Esophagus squamous epithelium (tissue), 5 donors: ENCODE measurements around the gene VSX2. TPM values are rescaled to one million over a fixed set of nuclear protein-coding genes. Genes with fewer than 3 reads are reported as not detected.

Experiments used
- DNase-seq: peaks from one replicate; lab custom pipeline; 2025; lab: John Stamatoyannopoulos, UW
- H3K27ac ChIP-seq, 4 donors: fragments of 200-600 bp; sonication (generic); one replicate each; pipeline ENCODE4 v1.5.1; 2016 to 2019; ENCODE audit warnings: mild to moderate bottlenecking in 1 of 4
- H3K27me3 ChIP-seq, 4 donors: fragments of 200-600 bp; sonication (generic); 1 replicate in 3 of 4; 2 replicates in 1 of 4; pipeline versions ENCODE4 v1.5.1 to v1.6.0; 2017 to 2021; ENCODE audit warnings: antibody characterized with exemption in 1 of 4
- H3K36me3 ChIP-seq, 3 donors: fragments of 200-600 bp; sonication (generic); one replicate each; pipeline ENCODE4 v1.5.1; 2016 to 2019
- H3K4me1 ChIP-seq, 3 donors: fragments of 200-600 bp; sonication (generic); one replicate each; pipeline ENCODE4 v1.5.1; 2017 to 2019
- H3K4me3 ChIP-seq, 4 donors: fragments of 200-600 bp; sonication (generic); 1 replicate in 3 of 4; 2 replicates in 1 of 4; pipeline ENCODE4 v1.5.1; 2016 to 2019; ENCODE audit warnings: mild to moderate bottlenecking in 2 of 4, moderate library complexity in 1 of 4
- H3K9me3 ChIP-seq, 3 donors: fragments of 200-600 bp; sonication (generic); one replicate each; pipeline ENCODE4 v1.5.1; 2016 to 2019
- CTCF ChIP-seq, 6 experiments: fragments of 450-650 bp in 4 of 6; fragments of 200-600 bp in 2 of 6; sonication (generic) in 2 of 6; IDR thresholded peaks; one replicate each; pipeline ENCODE4 v1.5.1; 2016 to 2019; ENCODE audit warnings: antibody characterized with exemption in 6 of 6, mild to moderate bottlenecking in 4 of 6, moderate library complexity in 4 of 6
- POLR2A ChIP-seq, 4 donors: fragments of 450-650 bp; IDR thresholded peaks; one replicate each; pipeline ENCODE4 v1.6.1; 2017; ENCODE audit warnings: antibody characterized with exemption in 4 of 4, mild to moderate bottlenecking in 4 of 4, moderate library complexity in 3 of 4
- WGBS, 2 donors: methylation state at CpG; one replicate each; pipeline ENCODE4 v1.1.5; 2018; 5-methylcytosine and 5-hydroxymethylcytosine counted together
- intact Hi-C: fragments of 100-400 bp; cut with DNase I; formaldehyde crosslinking; loops from one replicate; pipeline ENCODE4 v1.15.0; 2022
- small RNA-seq, 4 donors: library from RNA; depleted of rRNA; stranded (forward); fragments of <200 nt; gene quantifications; one replicate each; pipeline ENCODE3, GENCODE V24; 2016
- total RNA-seq, 4 donors: library from RNA; depleted of rRNA; stranded (reverse); fragments of >200 nt; gene quantifications; one replicate each; pipeline ENCODE4 v1.1.0, GENCODE V29; 2016
- donor health status: DM: yes; HTN: yes; CAD: no.

Gene VSX2
- total RNA-seq, 4 donors from 2014 or later, result not detected

- peak within 1 kb of the TSS; percentile 84 to 94 (median 88) for H3K27ac ChIP-seq
- DNase-seq, result peak; percentile 82
- peak in 2 of 4 donors; percentile 62 to 63 for TF ChIP-seq POLR2A (IDR thresholded peaks at IDR 0.05)
- peak in 3 of 6 experiments; percentile 5 to 68 (median 60) for TF ChIP-seq CTCF (IDR thresholded peaks at IDR 0.05)
Observed at GRCh38 chr14:74302634-74303569, 63.7 kb downstream of the VSX2 start, which contains the start of gene ABCD4. Gene ABCD4 (minus strand): TSS chr14:74302934. CDS start chr14:74302912, 22 bp downstream.

DNA sequence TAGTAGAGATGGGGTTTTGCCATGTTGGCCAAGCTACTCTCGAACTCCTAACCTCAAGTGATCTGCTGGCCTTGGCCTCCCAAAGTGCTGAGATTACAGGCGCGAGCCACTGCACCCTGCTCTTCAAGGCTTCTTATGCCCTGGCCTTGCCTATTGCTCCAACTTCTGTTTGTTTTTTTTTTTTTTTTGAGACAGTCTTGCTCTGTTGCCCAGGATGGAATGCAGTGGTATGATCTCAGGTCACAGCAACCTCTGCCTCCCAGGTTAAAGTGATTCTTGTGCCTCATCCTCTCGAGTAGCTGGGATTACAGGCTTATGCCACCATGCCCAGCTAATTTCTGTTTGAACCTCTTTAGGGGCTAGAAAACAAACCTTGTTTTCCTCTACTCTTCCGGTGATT is 69.4 kb downstream of the VSX2 start:
- Histone ChIP-seq H3K4me3 (no peak overlapping the region), H3K27me3 (no peaks in the 10 kb centered on the region), H3K4me1 (peaks cover 0 to 3% (median 0%) of the 10 kb centered on the region in 3 donors), H3K9me3 (no peaks in the 10 kb centered on the region), H3K27ac (no peak overlapping the region), H3K36me3 (no peaks in the 10 kb centered on the region)
- 62 to 82% methylated on average over 4 to 5 of the region's 5 CpGs for WGBS, 2 donors
- DNase-seq, result no peak
- intact Hi-C loops, result no loop called here
- TF ChIP-seq CTCF (IDR thresholded peaks at IDR 0.05), result no peak
- no peak for TF ChIP-seq POLR2A (IDR thresholded peaks at IDR 0.05)

More at GRCh38 chr14:74302634-74303569, 63.7 kb downstream of the VSX2 start, which contains the start of gene ABCD4:
- H3K4me3 ChIP-seq, result peak within 1 kb of the TSS; percentile 72 to 92 (median 89)
- 10 to 14% methylated on average over 26 to 34 of the region's 61 CpGs for WGBS, 2 donors
- intact Hi-C loops, result no loop called here
- H3K9me3 ChIP-seq, result no peaks in the 10 kb centered on the region
- peaks cover 12 to 49% (median 21%) of the 10 kb centered on the region in 3 donors for H3K4me1 ChIP-seq
- H3K36me3 ChIP-seq, result peaks cover 0 to 20% (median 4%) of the 10 kb centered on the region in 3 donors
- H3K27me3 ChIP-seq, result no peaks in the 10 kb centered on the region

- Histone ChIP-seq H3K27me3 (no peaks in the 10 kb centered on the region), H3K9me3 (no peaks in the 10 kb centered on the region), H3K4me3 (no peak overlapping the region), H3K36me3 (no peaks in the 10 kb centered on the region), H3K27ac (no peak overlapping the region), H3K4me1 (no peaks in the 10 kb centered on the region)
- DNase-seq, result no peak
- intact Hi-C loops, result no loop called here
- WGBS, 2 donors, result 70 to 76% methylated on average over 8 of the region's 8 CpGs
- TF ChIP-seq CTCF (IDR thresholded peaks at IDR 0.05) (no peak), POLR2A (IDR thresholded peaks at IDR 0.05) (no peak)
Observed at GRCh38 chr14:74309125-74310022, 70.1 kb downstream of the VSX2 start.

GRCh38 chr14:74312161-74312560 is 72.9 kb downstream of the VSX2 start:
- TF ChIP-seq POLR2A (IDR thresholded peaks at IDR 0.05), result no peak
- no peak for TF ChIP-seq CTCF (IDR thresholded peaks at IDR 0.05)
- WGBS, 2 donors, result 64 to 88% methylated on average over 2 of the region's 2 CpGs

More at GRCh38 chr14:74312161-74312560, 72.9 kb downstream of the VSX2 start:
- no peaks in the 10 kb centered on the region for H3K27me3 ChIP-seq
- H3K36me3 ChIP-seq, result no peaks in the 10 kb centered on the region
- H3K4me1 ChIP-seq, result no peaks in the 10 kb centered on the region
- no peak overlapping the region for H3K4me3 ChIP-seq
- intact Hi-C loops, result no loop called here
- no peak for DNase-seq
- no peak overlapping the region for H3K27ac ChIP-seq
- no peaks in the 10 kb centered on the region for H3K9me3 ChIP-seq

Small RNA genes within 50 kb of the gene (small RNA-seq; reads per million reads assigned to genes)
- gene AC006349.1, result 0 reads per million in 4 donors

Other genes with a start within 250 kb of the VSX2 start
- gene ENTPD5, start 220.2 kb upstream of the VSX2 start, total RNA-seq, result 10 to 100 TPM in 3 of 4 donors, 1 to 10 TPM in 1; 9.3 to 16.9 (median 13.0) TPM
- 1 to 10 TPM; 2.0 to 6.9 (median 4.6) TPM for gene BBOF1, start 220.1 kb upstream of the VSX2 start, total RNA-seq
- gene ALDH6A1, start 155.0 kb upstream of the VSX2 start, total RNA-seq, result 10 to 100 TPM in 3 of 4 donors, 1 to 10 TPM in 1; 5.1 to 34.7 (median 13.1) TPM
- 1 to 10 TPM; 2.4 to 8.9 (median 6.1) TPM for gene LIN52, start 154.5 kb upstream of the VSX2 start, total RNA-seq
- gene ABCD4, start 63.5 kb downstream of the VSX2 start, total RNA-seq, result 10 to 100 TPM; 20.7 to 32.2 (median 23.2) TPM
- gene VRTN, start 109.0 kb downstream of the VSX2 start, total RNA-seq, result not detected
- under 1 TPM in 1 of 4 donors, not detected in 3; 0.19 TPM for gene SYNDIG1L, start 186.8 kb downstream of the VSX2 start, total RNA-seq